ELF-1 (cell line): ENCODE results near the gene PAQR8.
A peak's percentile ranks its signal among the peaks of the same experiment; 100 is the strongest.

ENCODE experiments used
- DNase-seq: peaks from one replicate; pipeline ENCODE4 v3.0.0-alpha.2; 2016; ENCODE audit warnings: low read depth, low spot score

The PAQR8 gene

GRCh38 chr6:52347818-52348217 is 14.1 kb upstream of the PAQR8 start:
- no peak for DNase-seq

GRCh38 chr6:52351879-52352238 is 10.1 kb upstream of the PAQR8 start:
- no peak for DNase-seq

GRCh38 chr6:52352239-52353018 is 9.5 kb upstream of the PAQR8 start:
- peak; percentile 47 for DNase-seq

DNA sequence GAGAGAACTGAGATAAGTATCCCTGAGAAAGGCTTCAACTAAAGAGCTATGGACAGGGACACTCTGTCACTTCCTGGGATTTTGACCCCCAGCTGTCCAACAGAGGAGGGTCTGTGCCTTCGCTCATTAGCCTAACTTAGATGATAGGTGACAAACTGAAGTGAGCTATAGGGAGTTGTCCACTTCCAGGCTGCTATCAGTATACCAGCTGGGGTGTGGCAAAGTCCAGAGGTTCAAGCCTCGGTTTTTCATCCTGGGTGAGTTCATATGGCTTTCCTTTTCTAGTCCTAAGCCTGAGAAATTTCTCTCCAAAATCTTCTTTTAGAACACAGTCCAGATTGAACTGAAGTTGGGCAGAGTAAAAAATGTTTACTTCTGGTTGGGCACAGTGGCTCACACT is 5.9 kb upstream of the PAQR8 start:
- DNase-seq = no peak

GRCh38 chr6:52359403-52359802 is 2.5 kb upstream of the PAQR8 start:
- no peak for DNase-seq

DNA sequence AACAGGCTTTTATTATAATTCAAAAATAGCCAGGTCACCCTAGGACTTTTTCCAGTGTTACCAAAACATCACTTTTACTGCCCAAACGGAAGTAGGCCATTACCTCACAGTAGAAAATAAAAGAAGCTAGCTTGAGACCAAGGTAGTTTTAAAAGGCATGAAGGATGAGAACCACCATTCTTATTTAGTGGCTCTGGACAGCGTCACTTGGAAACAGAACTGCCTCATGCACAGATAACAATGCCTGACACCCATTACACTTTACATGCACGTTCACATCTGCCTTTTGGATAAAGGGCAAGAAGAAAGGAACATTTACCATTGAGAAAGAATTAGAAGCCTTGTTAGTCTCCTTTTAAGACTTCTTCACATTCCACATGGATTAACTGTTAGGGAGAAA is 1.9 kb upstream of the PAQR8 start:
- DNase-seq = peak; percentile 67

DNA sequence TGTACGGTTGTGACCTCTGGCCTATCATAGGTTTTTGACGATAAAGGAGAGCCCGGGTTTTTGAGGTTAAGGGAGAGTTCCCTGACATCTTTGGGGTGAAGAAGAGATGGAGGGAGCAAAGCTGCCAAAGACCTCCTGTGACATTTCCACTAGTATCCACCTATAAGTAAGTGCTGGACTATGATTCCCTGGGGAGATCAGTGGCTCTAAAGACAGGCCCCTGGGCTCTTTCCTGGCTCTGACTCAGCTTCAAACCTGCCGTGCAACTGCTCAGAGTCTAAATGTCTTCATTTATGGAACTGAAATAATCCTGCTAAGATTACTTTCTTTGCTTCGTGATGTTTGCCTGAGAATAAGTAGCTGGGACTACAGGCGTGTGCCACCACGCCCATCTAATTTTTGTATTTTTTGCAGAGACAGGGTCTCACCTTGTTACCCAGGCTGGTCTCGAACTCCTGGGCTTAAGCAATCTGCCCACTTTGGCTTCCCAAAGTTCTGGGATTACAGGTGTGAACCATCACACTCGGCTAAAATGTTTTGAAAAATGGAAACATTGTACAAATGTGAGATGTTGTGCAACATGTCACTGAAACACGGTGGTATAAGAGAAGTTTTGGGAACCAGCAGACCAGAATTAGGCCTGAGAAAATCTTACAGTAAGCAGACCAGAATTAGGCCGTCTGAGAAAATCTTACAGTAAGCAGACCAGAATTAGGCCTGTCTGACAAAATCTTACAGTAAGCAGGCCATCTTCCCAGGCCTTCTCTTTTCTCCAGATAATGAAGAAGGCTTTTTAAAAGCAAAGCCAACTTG is 1.1 kb upstream of the PAQR8 start:
- DNase-seq = peak; percentile 57

GRCh38 chr6:52361414-52361944 is 472 bp upstream of the PAQR8 start:
- peak; percentile 54 for DNase-seq

DNA sequence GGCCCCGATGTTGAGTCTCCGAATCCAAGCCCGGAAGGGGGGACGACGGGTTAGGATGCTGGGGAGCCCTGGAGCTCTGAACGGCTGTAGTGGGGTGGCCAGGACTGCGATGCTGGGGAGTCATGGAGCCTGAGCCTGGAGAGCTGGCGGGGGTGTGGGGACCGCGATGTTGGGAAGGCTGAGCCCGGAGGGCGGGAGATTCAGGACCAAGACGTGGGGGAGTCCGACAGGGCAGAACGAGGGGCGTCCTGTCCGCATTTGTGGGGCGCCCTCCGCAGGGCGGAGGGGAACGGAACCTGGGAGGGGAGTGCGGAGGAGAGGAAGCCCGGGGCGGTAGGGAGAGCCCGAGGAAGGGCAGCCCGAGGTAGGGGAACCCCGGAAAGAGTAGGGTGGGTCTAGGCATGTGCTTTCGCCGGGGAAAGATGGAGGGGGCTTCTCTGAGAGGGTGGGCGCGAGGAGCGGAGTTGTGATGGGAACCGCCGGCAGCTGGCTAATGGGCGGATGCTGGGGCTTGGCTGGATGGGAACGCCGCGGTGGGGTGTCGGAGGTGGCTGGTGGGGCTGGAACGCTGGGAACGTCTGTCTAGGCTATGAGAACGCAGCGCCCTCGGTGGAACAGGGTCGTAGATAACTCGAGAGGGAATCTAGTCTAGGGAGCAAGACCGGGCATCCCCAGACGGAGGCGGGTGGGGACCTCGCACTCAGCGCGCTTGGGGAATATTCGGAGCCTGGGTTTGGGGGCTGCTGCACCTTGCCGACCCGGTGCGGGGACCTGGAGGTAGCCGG is 684 bp downstream of the PAQR8 start:
- DNase-seq = peak; percentile 40

GRCh38 chr6:52363228-52363867 is 1.4 kb downstream of the PAQR8 start:
- no peak for DNase-seq

GRCh38 chr6:52364480-52365166 is 2.7 kb downstream of the PAQR8 start:
- no peak for DNase-seq

- no peak for DNase-seq
These were observed 3.4 kb downstream of the PAQR8 start for GRCh38 chr6:52365317-52365716.

DNA sequence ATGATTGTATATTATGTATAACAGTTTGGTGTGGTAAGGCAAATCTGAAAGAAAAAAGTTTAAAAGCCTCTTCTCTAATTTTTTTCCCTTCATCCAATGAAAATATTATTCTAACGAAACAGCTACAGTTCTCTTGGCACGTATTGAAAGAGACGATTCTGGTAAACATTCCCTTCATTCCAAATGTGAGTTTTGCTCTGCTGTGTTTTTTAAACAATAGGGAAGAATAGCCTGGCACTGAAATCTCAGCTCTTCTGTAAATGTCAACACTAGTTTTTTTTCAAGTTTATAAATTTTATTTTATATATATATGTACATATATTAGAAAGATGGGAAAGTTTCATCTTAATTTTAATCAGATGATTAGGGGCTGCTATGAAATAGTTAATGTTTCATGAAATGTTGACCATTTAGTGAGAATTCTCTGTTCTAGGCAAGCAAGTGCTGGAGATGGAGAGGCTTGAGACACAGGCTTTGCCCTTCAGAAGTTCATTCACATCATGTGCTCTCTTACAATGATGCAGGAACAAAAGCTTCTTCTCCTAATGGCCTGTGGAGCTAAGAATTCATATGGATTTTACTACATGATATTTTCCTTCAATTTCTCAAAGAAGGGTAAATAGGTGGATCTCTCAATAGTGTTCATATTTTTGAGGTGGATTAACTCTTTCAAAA is 4.1 kb downstream of the PAQR8 start:
- no peak for DNase-seq

- DNase-seq = no peak
These were observed 6.1 kb downstream of the PAQR8 start for GRCh38 chr6:52368002-52368401.

DNA sequence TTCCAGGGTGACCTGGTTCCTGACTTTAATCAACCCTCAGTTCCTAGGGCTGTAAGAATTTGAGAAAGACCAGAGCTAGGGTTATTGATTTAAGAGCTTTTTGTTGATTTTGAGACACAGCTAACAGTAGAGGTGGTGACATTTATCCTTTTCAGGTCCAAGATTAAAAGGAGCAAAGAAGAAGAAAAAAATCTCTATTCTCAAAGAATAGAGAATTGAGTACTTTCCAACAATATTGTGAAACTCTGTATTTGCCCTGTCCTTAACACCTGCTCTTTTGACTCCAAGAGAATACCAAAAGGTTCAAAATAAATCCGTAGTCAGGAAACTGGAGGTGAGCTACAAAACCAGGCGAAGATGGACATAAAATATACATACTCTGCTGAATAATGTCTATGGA is 7.3 kb downstream of the PAQR8 start:
- no peak for DNase-seq

DNA sequence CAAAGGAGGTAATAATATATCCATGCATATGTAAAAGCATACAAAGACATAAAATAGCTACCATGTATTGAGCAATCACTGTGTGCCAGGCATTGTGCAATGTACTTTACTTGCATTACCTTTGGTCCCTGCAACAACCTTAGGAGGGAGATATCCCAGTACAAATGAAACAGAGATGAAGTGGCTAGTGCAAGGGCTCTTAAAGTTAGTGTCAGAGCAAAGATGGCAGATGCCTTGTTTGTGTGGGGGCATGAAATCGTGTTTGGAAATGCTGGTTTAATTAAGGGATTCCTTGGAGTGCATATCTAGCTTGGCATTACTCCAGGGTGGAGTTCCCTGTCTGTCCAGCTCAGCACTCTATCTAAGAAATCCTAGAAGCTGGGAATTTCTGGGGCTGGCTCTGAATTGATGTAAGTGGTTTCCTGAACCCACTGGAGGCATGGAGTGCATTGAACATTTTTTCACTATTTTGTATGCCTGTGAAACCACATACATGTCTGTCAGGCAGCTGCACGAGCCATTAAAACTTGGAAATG is 9.8 kb downstream of the PAQR8 start:
- DNase-seq = no peak

DNA sequence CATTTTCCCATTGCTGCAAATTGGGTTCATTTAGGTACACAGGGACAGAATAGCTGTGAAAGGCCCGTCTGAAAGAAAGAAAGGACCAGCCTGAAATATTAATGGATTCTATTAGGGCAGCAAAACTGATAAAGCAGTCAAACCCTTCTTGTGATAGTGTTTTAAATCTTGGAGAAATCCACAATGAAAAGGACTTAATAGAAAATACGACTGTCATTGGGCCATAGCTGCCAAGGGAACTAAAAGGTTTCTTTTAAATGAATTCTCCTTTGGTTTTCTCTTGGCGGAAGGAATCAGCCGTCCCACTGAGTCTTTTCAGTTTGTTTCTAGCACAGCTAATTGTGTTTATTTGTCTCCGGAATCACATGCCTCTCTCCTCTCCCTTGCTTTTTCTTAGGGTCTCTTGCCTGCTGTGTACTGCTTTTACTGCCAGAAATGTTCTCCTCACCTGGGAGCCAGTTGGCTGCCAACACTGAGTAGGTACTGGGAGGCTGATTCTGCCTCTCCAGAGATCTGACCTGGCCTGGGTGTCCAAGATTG is 11.3 kb downstream of the PAQR8 start:
- no peak for DNase-seq

GRCh38 chr6:52374247-52374646 is 12.3 kb downstream of the PAQR8 start:
- no peak for DNase-seq

- DNase-seq = no peak
These were observed 14.0 kb downstream of the PAQR8 start for GRCh38 chr6:52375780-52376556.
